ENCODE measurements around the gene TSEN54.

TSEN54 gene

GRCh38 chr17:75568412-75569255 lies 52.3 kb downstream of the TSEN54 start:
- DNase-seq: no peak

- DNase-seq: no peak
Observed at GRCh38 chr17:75570034-75570676, 53.8 kb downstream of the TSEN54 start.

- DNase-seq: no peak
Observed at GRCh38 chr17:75570772-75571171, 54.4 kb downstream of the TSEN54 start.

GRCh38 chr17:75571197-75571884 lies 55.0 kb downstream of the TSEN54 start:
- DNase-seq: no peak

- no peak for DNase-seq
Observed at GRCh38 chr17:75571885-75572215, 55.5 kb downstream of the TSEN54 start.

- no peak for DNase-seq
Observed at GRCh38 chr17:75572713-75573539, 56.6 kb downstream of the TSEN54 start.

GRCh38 chr17:75573540-75573957 lies 57.2 kb downstream of the TSEN54 start:
- no peak for DNase-seq

GRCh38 chr17:75573994-75574393 lies 57.7 kb downstream of the TSEN54 start:
- DNase-seq: no peak
